GM20431 (cell line): Measurements from ENCODE around the gene LRRC3.
"Not testable (repeated sequence)": the region's sequence is repeated elsewhere in the genome, so short reads cannot be mapped to it uniquely, and the experiment has no call there.

Experiments
- in situ Hi-C: fragments of 300-500 bp; cut with MseI, MboI; formaldehyde crosslinking; loops from one replicate; pipeline ENCODE4 v1.15.0; 2020; ENCODE audit warnings: low sequenced_read_pairs; ENCODE audit not compliant: unreplicated experiment

Gene LRRC3

DNA sequence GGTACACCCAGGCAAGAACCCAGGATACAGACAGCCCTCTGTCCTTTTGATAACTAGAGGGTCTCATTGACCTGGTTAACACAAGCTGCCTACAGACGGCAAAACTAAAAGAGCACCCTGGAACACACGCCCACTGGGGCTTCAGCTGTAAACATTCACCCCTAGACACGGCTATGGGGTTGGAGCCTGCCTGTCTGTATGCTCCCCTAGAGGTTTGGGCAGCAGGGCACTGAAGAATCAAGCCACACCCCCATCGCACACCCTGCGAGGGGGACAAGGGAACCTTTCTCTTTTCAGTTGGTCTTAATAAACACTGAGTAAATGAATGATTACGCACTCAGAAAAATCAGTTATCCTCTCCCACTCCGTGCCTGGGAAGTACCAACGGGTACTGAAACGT, 35.5 kb downstream of the LRRC3 start:
- in situ Hi-C loops: no loop called here

DNA sequence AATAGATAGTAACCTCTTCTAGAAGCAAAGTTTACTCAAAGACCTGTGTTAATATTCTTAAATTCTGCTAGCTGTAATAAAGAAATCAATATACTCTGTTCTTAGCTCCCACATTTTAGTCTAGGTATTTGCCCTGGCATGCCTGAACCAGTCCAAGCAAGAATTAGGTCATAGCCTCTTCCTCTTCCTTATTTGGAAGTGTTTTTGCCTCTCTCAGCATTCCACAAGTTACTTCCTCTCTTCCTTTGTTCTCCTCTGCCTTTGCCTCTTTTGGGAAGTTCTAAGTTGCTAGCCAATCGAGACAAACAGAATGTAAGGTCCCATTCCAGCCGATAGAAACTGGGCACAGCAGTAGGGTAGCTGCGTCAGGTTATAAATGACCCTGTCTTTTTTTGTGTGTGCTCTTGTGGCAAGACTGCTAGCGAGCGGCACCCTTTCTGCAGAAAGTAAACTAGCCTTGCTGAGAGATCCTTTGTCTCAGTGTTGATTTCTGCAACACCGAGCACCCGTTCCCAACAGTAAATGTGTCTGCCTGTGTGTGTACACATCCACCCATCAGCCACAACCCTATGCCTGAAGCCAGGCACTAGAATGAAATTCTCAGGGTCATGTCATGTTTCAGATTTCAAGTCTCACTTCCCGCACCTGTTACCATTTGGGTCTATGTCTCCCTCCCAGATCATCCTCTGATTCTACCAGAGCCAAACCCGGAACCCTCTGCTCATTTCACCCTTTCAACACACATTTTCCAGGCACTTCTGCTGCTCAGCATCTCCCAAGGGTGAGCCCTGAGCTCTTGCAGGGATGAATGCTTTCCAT, 37.5 kb downstream of the LRRC3 start:
- in situ Hi-C loops: no loop called here

DNA sequence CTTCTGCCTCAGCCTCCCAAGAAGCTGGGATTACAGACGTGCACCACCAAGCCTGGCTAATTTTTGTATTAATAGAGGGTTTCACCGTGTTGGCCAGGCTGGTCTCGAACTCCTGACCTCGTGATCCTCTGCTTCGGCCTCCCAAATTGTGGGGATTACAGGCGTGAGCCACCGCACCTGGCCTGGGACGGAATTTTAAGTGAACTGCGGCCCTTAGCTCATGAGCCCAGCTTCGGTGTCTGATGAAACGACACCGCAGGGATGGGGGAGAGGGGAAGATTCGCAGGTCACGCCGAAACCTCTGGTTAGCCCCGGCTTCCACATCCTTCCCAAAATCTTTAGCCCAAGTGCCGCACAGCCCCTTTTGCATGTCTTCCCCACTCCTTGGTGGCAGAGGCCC, 39.1 kb downstream of the LRRC3 start:
- in situ Hi-C loops: no loop called here

DNA sequence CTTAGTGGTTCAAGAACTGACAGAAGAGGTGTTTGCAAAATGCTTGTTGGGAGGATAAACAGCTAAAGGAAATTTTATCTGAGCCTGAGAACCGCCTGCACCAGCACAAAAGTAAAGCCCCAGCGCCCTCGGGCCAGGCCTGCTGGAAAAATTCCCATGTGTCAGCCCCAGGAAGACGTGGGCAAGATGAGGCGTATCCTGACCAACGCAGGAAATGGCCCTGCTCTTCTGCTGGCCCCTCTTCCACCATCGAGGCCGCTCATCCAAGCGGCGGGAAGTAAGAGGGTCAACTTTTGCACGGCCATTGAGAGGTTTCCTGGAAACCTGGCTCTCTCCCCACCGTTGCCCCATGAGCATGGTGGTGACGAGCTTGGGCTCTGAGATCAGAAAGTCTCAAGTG, 39.6 kb downstream of the LRRC3 start:
- in situ Hi-C loops: no loop called here

DNA sequence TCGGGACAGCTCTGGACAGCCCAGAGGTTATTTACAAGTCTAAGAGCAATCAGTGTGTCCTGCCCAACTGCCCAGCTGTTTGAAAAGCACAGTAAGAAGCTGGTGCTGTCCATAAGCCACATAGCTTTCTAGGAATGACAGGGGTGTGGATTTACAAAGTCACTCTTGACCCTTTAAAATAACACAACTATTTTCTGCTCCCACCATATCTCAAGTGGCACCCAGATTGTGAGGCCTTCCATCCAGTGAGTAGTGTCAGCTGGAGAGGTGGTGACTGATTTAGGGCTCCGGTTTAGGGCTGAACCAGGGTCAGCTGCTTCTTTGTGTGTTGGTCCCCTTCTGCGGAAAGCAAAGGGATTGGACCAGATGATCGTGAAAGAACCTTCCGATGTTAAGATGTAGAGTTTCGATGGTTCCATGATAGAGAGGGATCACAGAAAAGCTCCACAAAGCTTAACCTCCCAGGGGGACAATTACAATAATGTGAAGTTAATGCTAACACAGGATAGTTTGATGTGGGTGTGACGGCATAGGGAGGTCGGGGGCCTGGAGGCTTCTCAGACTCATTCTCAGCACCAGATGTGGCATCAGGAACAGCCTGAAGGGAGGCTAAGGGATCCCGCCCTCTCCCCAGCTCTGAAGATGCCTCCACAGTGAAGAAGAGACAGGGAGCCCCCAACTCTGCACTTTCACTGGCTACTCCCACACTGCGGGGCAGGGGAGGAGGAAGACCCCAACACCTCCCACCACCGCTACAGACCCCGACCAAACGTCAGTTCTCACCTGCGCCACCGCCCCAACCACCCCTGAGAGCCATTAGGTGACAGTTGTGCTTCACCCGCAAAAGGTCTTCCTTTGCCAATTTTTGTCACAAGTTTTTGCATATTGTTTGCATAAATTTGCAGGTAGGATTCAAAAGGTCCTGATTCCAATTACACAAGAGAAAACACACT, 40.6 kb downstream of the LRRC3 start:
- in situ Hi-C loops: no loop called here

DNA sequence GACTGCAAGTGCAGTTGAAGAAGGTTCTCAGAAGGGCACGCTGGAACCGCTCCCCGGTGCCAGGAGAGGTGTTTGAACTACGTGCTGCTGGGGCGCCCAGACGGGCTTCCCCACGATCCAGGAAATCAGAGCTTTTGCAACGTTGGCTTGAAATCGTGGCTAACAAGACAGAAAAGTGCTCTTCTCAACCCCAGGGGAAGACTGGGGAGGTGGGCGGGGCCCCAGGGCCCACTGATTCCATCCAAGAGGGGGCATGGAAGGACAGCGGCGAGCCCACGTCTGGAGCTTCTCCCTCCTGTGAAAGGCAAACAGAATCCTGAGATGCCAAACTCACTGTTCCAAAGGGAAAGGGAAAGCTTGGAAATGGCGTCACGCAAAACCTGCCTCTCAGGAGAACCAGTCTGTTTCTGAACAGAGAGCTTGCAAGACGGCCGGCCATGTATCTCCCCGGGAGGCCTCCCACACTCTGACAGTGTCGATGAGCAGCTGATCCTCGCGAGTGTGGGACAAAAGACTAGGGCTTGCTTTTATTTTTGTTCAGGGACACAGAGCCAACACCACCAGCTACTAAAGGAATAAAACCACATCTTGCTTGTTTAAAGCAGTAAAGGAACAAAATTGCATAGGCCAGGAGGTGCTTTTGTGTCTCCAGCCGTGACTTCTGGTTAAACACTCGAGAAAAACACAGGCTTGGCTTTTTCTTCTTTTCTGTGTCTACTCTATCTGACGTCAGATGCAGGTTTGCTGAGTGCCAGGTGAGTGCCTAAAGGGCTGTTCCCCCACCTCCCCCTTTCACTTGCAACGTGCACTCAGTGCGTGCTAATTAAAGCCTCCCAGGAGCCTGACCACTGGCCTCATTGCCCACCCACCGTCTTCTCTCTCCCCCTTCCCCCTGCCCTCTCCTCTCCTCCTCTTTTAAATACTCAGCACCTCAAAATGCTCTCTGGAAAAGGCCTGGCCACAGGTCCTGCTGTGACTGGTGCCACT, 41.5 kb downstream of the LRRC3 start:
- in situ Hi-C loops: no loop called here

DNA sequence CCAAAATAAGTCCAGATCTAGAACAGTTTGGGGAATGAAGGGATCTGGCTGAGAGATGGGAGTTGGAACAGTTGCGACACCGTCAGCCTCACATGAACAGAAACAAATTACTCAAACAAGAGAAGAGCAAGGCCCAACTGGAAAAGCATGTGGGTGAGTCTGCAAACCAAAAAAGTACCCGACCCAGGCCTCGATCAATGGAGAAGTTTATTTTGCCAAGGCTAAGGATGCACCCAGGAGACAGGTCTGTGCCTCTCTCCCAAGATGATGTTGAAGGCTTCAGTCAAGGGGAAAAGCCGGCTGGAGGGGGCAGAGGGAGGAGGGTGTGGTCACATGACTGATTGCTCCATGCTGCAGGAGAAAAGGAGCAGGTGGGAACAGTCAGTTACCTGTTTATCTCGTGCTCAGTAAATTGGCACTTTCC, 42.4 kb downstream of the LRRC3 start:
- in situ Hi-C loops: no loop called here

DNA sequence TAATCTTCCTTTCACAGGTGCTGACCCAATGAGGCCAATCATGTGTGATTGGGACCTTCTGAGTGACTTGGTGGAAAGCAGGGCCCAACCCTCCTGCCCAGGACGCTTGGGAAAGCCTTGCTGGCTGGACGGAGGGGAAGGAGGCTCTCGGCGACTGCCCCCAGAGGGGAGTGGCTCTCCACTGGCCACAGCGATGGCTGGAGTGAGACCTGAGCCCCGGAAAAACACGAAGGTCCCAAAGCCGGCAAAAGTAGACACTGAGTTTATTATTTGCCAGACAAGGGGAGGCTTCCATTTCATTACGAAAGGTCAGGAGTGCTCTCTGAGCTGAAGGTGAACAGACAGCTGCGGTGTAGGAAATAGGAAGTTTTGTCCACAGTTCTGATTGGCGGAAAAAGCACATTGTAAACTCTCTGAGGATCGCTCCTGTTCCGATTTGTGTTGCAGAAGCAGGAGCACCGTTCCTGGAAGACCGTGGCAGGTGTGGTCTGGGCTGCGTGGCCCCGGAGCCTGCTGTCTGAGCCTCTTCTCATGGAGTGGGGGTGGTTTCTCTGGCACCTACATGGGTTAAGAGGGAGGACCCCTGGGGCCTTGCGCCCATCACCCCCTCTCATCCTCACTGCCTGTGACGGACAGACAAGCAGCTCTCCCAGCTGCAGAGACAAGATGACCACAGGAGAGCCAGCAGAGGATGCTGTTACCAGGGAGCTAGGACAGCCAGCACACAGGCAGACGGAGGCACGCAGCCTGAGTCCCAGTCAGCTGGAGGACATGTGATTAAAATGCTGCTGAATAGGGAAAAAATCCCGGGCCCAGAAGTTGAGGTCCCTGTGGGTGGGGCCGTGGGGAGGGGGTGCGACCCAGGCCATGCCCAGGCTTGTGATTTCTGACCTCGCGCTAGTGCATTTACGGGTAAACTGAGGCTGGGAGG, 43.2 kb downstream of the LRRC3 start:
- in situ Hi-C loops: no loop called here

DNA sequence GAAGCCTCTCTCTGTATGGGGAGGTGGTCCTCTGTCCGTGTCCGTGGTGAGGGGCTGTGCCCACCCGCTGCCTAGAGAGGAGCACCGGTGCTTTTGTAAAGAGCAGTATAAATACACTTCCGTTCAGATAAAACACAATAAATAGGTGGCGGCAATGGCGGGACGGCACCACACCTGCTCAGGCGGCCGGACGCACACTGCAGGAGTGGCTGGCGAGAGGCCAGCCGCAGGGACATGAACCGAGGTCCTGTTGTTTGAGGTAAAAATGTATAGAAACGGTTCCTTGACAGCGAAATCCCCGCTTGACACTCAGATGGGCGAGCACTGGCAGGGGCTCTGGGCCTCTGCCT, 43.9 kb downstream of the LRRC3 start:
- in situ Hi-C loops: no loop called here

DNA sequence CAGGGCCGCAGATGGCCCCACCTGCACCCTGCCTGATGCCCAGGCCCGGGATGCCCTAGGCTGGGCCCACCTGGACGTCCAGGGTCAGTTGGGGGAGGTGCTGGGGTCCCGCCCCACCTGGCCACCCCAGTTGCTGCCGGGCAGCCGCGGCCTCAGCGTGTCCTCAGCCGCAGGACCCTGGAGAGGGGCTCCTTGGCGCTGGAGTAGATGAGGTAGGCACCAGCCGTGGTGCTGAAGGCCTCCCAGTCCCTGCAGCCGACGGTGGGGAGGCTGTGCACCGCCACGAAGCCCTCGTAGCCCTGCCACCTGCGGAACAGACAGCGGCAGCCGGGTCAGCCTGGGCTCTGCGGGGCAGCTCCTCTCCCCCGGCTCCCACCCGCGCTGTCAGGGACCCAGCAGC, 44.3 kb downstream of the LRRC3 start:
- in situ Hi-C loops: no loop called here

DNA sequence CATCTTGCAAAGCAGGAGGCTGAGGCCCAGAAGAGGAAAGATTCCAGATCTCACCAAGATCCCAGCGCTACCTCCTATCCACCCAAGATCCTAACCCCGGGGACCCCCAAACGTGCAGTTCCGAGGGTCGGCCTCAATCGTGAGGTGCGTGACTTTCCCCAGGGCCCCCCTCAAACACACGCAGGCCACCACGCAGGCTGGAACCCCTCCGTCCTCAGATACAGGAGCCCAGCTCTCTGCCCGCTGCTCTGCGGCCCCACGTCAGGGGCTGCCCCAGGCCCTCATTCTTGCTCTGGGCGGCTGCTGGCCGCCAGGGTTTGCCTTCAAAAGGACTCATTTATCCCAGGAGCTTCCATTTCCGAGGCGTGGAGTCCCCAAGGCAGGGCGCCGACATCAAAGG, 44.8 kb downstream of the LRRC3 start:
- in situ Hi-C loops: no loop called here

DNA sequence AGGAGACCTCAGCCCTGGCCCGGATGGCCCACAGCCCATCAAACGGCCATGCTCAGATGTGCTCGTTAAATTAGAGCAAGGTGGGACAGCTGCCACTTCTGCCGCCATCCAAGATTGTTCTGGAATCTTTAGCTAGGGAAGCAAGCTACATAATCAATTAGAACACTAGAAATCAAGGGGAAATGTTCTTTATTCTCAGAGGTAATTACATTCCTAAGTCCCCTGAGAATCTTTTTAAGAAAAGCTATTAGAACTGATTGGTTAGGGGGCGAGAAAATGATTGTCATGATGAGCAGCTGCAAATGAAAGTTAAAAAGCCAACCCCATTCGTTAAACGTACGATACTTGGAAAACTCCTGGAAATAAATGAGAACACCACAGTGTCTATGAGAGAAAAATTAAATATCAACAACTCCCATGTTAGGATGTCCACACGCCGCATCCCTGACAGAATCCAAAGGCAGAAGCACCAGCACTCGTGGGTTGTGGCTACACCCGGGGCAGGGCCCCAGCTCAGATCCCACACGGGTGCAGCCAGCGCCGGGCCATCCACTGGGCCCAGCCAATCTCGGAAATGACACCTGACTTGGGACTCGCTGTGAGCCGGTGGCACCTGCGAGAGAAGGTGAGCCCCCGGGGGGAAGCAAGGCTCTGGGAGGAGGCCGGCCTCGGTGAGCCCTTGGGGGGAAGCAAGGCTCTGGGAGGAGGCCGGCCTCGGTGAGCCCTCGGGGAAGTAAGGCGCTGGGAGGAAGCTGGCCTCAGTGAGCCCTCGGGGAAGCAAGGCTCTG, 47.1 kb downstream of the LRRC3 start:
- in situ Hi-C loops: no loop called here

DNA sequence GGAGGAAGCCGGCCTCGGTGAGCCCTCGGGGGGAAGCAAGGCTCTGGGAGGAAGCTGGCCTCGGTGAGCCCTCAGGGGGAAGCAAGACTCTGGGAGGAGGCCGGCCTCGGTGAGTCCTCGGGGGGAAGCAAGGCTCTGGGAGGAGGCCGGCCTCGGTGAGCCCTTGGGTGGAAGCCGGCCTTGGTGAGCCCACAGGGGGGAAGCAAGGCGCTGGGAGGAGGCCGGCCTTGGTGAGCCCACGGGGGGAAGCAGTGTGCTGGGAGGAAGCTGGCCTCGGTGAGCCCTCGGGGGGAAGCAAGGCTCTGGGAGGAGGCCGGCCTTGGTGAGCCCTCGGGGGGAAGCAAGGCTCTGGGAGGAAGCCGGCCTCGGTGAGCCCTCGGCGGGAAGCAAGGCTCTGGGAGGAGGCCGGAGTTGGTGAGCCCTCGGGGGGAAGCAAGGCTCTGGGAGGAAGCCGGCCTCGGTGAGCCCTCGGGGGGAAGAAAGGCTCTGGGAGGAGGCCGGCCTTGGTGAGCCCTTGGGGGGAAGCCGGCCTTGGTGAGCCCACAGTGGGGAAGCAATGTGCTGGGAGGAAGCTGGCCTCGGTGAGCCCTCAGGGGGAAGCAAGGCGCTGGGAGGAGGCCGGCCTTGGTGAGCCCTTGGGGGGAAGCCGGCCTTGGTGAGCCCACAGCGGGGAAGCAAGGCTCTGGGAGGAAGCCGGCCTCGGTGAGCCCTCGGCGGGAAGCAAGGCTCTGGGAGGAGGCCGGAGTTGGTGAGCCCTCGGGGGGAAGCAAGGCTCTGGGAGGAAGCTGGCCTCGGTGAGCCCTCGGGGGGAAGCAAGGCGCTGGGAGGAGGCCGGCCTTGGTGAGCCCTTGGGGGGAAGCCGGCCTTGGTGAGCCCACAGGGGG, 47.9 kb downstream of the LRRC3 start:
- in situ Hi-C loops: not testable (repeated sequence)

DNA sequence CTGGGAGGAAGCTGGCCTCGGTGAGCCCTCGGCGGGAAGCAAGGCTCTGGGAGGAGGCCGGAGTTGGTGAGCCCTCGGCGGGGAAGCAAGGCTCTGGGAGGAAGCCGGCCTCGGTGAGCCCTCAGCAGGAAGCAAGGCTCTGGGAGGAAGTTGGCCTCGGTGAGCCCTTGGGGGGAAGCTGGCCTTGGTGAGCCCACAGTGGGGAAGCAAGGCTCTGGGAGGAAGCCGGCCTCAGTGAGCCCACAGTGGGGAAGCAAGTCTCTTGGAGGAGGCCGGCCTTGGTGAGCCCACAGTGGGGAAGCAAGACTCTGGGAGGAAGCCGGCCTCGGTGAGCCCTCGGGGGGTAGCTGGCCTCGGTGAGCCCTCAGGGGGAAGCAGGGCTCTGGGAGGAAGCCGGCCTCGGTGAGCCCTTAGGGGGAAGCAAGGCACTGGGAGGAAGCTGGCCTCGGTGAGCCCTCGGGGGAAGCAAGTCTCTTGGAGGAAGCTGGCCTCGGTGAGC, 48.6 kb downstream of the LRRC3 start:
- in situ Hi-C loops: no loop called here

DNA sequence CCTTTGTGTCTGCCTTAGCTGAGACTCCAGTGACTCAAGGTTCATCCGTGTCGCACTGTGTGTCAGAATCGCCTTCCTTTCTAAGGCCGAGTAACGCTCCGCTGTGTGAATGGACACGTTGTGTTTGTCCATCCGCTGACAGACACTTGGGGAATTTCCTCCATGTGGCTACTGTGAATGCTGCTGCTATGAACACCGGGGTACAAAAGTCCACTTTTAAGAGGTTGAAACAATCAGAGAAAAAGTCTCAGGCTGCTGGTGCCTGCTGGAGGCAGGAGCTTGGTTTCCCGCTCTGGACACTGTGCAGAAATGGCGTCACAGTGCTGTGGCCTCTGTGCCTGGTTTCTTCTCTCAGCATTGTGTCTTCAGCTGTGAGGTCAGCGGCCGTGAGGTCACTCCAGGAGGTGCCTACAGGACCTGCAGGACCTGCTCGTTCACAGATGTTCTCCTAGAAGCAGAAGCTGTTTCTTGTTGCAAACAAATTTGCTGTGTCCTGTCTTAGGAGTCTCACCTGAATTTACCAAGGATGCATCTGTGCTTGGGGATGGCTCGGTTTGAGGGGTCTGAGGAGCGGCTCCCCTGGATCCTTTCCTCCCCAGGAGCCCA, 50.5 kb downstream of the LRRC3 start:
- in situ Hi-C loops: no loop called here

DNA sequence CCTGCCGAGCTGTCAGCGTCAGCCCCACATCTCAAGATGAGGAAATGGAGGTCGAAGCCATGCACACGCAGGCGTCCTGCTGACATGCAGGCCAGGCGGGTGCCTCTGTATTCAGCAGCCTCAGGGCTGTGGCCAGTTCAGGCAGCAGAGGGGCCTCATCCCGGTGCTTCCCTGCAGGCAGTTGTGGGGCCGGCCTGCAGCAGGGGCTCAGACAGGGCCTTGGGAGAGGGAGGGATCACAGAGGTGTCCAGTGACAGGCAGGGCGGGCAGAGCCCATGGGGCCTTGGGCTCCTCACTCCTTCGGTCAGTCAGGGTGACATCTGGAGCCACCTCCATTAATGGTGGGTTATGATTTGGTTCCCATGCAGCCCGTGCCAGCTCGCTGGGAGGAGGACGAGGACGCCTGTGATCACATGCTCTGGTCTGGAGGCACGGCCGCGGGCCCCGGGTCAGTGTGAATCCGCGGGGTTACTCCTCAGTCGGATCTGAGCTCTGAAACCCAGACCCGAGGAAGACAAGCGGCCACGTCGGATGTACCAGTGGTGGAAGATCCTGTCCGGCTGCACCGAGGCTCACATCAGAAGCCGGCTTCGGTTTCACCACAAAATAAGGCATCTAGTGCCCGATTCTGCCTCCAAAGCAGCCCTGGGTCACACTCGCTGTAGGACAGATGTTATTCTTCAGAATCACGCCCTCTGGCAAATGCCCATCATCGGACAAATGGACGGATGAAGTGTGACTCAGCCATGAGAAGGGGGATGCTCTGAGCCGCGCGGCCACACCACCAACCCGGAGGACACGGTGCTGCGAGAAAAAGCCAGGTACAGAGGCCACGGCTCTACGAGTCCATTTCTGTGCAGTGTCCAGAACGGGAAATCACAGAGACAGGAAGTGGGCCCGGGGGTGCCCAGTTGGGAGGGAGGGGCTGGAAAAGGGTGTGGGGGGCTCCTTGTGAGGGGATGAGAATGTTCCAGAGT, 51.3 kb downstream of the LRRC3 start:
- in situ Hi-C loops: no loop called here
